ENCODE results near the gene MTERF2.

Gene MTERF2

GRCh38 chr12:106955377-106956047, 31.4 kb downstream of the MTERF2 start, which contains the start of gene TMEM263 (continued):
- TF ChIP-seq, protein P1, sequence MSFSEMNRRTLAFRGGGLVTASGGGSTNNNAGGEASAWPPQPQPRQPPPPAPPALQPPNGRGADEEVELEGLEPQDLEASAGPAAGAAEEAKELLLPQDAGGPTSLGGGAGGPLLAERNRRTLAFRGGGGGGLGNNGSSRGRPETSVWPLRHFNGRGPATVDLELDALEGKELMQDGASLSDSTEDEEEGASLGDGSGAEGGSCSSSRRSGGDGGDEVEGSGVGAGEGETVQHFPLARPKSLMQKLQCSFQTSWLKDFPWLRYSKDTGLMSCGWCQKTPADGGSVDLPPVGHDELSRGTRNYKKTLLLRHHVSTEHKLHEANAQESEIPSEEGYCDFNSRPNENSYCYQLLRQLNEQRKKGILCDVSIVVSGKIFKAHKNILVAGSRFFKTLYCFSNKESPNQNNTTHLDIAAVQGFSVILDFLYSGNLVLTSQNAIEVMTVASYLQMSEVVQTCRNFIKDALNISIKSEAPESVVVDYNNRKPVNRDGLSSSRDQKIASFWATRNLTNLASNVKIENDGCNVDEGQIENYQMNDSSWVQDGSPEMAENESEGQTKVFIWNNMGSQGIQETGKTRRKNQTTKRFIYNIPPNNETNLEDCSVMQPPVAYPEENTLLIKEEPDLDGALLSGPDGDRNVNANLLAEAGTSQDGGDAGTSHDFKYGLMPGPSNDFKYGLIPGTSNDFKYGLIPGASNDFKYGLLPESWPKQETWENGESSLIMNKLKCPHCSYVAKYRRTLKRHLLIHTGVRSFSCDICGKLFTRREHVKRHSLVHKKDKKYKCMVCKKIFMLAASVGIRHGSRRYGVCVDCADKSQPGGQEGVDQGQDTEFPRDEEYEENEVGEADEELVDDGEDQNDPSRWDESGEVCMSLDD (tag by site-specific recombination; IDR thresholded peaks at IDR 0.05) = peak; percentile 88
- TF ChIP-seq HIC1 (tag by site-specific recombination; IDR thresholded peaks at IDR 0.05) (no peak), ZBTB21 (tag by site-specific recombination; IDR thresholded peaks at IDR 0.05) (peak; percentile 42; the same call in 1 of the 2 replicates), ZBTB7A (tag by site-specific recombination; IDR thresholded peaks at IDR 0.05; ENCODE audit: low read depth) (peak; percentile 91; the same call in 1 of the 2 replicates), ZNF518A (tag by site-specific recombination; conservative IDR thresholded peaks at IDR 0.05; ENCODE audit: low read depth) (0 out of 2 replicates have a peak, but pooled peaks have one; percentile 1), EGR2 (tag by site-specific recombination; IDR thresholded peaks at IDR 0.05; ENCODE audit: low read depth) (peak; percentile 84), ZNF521 (tag by site-specific recombination; IDR thresholded peaks at IDR 0.05) (no peak), ZIC2 (tag by site-specific recombination; IDR thresholded peaks at IDR 0.05) (peak; percentile 50), ZNF629 (tag by site-specific recombination; IDR thresholded peaks at IDR 0.05) (peak; percentile 79), ZNF580 (tag by site-specific recombination; IDR thresholded peaks at IDR 0.05) (no peak), OVOL3 (tag by site-specific recombination; IDR thresholded peaks at IDR 0.05) (peak; percentile 98), ZNF624 (tag by site-specific recombination; IDR thresholded peaks at IDR 0.05) (no peak), ZNF311 (tag by site-specific recombination; IDR thresholded peaks at IDR 0.05; ENCODE audit: borderline replicate concordance) (no peak), ZNF292 (tag by site-specific recombination; IDR thresholded peaks at IDR 0.05; ENCODE audit: borderline replicate concordance, low read depth) (no peak), ZNF785 (tag by site-specific recombination; IDR thresholded peaks at IDR 0.05) (peak; percentile 81; the same call in 1 of the 2 replicates), TCF7L2 (IDR thresholded peaks at IDR 0.05; ENCODE audit: borderline replicate concordance, low read depth, low read length) (no peak), PRDM6 (tag by site-specific recombination; IDR thresholded peaks at IDR 0.05) (no peak), KLF1 (tag by site-specific recombination; IDR thresholded peaks at IDR 0.05) (peak; percentile 69), ZNF600 (tag by site-specific recombination; IDR thresholded peaks at IDR 0.05) (peak; percentile 27; the same call in 1 of the 2 replicates), ZBTB17 (tag by site-specific recombination; IDR thresholded peaks at IDR 0.05) (peak; percentile 26; the same call in 1 of the 2 replicates), KLF9 (tag by site-specific recombination; IDR thresholded peaks at IDR 0.05; ENCODE audit: low read depth) (peak; percentile 88), SP7 (tag by site-specific recombination; IDR thresholded peaks at IDR 0.05) (peak; percentile 55), INSM2 (tag by site-specific recombination; IDR thresholded peaks at IDR 0.05) (0 out of 2 replicates have a peak, but pooled peaks have one; percentile 33)
- TF ChIP-seq, protein P2, sequence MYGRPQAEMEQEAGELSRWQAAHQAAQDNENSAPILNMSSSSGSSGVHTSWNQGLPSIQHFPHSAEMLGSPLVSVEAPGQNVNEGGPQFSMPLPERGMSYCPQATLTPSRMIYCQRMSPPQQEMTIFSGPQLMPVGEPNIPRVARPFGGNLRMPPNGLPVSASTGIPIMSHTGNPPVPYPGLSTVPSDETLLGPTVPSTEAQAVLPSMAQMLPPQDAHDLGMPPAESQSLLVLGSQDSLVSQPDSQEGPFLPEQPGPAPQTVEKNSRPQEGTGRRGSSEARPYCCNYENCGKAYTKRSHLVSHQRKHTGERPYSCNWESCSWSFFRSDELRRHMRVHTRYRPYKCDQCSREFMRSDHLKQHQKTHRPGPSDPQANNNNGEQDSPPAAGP (tag by site-specific recombination; IDR thresholded peaks at IDR 0.05) = 0 out of 2 replicates have a peak, but pooled peaks have one; percentile 10

Measured in HEK293 (cell line).